ENCODE results near the gene BNIP3.
"Not testable (repeated sequence)": the region's sequence is repeated elsewhere in the genome, so short reads cannot be mapped to it uniquely, and the experiment has no call there.

The BNIP3 gene

GRCh38 chr10:131998845-131999681, 17.3 kb upstream of the BNIP3 start:
- H3K9me3 ChIP-seq (replicated peaks; ENCODE audit: low read length): no peaks in the 10 kb centered on the region
- H3K4me3 ChIP-seq (ENCODE audit: low read length): no peak overlapping the region
- no peaks in the 10 kb centered on the region for H3K36me3 ChIP-seq (ENCODE audit: insufficient read depth, low read length)
- peaks cover 12% of the 10 kb centered on the region for H3K27me3 ChIP-seq (ENCODE audit: control insufficient read depth, insufficient read depth, low read length)
- H3K4me1 ChIP-seq (ENCODE audit: control insufficient read depth, insufficient read depth, low read length): peaks cover 24% of the 10 kb centered on the region
- H3K4me2 ChIP-seq (ENCODE audit: low read length): no peak overlapping the region
- H3K9ac ChIP-seq (ENCODE audit: low read depth, low read length): no peak overlapping the region

- Histone ChIP-seq H3K4me3 (ENCODE audit: low read length) (no peak overlapping the region), H3K4me2 (ENCODE audit: low read length) (peak overlapping the region; percentile 48)
Measured at GRCh38 chr10:131998050-131998844, 16.5 kb upstream of the BNIP3 start.

GRCh38 chr10:131997366-131998049, 15.8 kb upstream of the BNIP3 start:
- peak overlapping the region; percentile 0 for H3K9ac ChIP-seq (ENCODE audit: low read depth, low read length)
- H3K4me2 ChIP-seq (ENCODE audit: low read length): peak overlapping the region; percentile 48
- H3K4me3 ChIP-seq (ENCODE audit: low read length): peak overlapping the region; percentile 20
- peaks cover 24% of the 10 kb centered on the region for H3K4me1 ChIP-seq (ENCODE audit: control insufficient read depth, insufficient read depth, low read length)
- H3K27me3 ChIP-seq (ENCODE audit: control insufficient read depth, insufficient read depth, low read length): peaks cover 22% of the 10 kb centered on the region
- no peaks in the 10 kb centered on the region for H3K9me3 ChIP-seq (replicated peaks; ENCODE audit: low read length)
- no peaks in the 10 kb centered on the region for H3K36me3 ChIP-seq (ENCODE audit: insufficient read depth, low read length)

More at GRCh38 chr10:131998050-131998844, 16.5 kb upstream of the BNIP3 start:
- H3K27me3 ChIP-seq (ENCODE audit: control insufficient read depth, insufficient read depth, low read length): peaks cover 18% of the 10 kb centered on the region
- no peaks in the 10 kb centered on the region for H3K9me3 ChIP-seq (replicated peaks; ENCODE audit: low read length)
- peaks cover 24% of the 10 kb centered on the region for H3K4me1 ChIP-seq (ENCODE audit: control insufficient read depth, insufficient read depth, low read length)
- H3K9ac ChIP-seq (ENCODE audit: low read depth, low read length): peak overlapping the region; percentile 0
- H3K36me3 ChIP-seq (ENCODE audit: insufficient read depth, low read length): no peaks in the 10 kb centered on the region

GRCh38 chr10:131996466-131997365, 15.0 kb upstream of the BNIP3 start:
- H3K9me3 ChIP-seq (replicated peaks; ENCODE audit: low read length): no peaks in the 10 kb centered on the region
- H3K4me1 ChIP-seq (ENCODE audit: control insufficient read depth, insufficient read depth, low read length): peaks cover 24% of the 10 kb centered on the region
- no peak overlapping the region for H3K9ac ChIP-seq (ENCODE audit: low read depth, low read length)
- peaks cover 20% of the 10 kb centered on the region for H3K27me3 ChIP-seq (ENCODE audit: control insufficient read depth, insufficient read depth, low read length)
- H3K4me2 ChIP-seq (ENCODE audit: low read length): peak overlapping the region; percentile 55
- no peaks in the 10 kb centered on the region for H3K36me3 ChIP-seq (ENCODE audit: insufficient read depth, low read length)
- H3K4me3 ChIP-seq (ENCODE audit: low read length): no peak overlapping the region

- Histone ChIP-seq H3K4me1 (ENCODE audit: control insufficient read depth, insufficient read depth, low read length) (peaks cover 24% of the 10 kb centered on the region), H3K4me3 (ENCODE audit: low read length) (no peak overlapping the region), H3K27me3 (ENCODE audit: control insufficient read depth, insufficient read depth, low read length) (peaks cover 16% of the 10 kb centered on the region), H3K4me2 (ENCODE audit: low read length) (no peak overlapping the region), H3K9ac (ENCODE audit: low read depth, low read length) (no peak overlapping the region), H3K36me3 (ENCODE audit: insufficient read depth, low read length) (no peaks in the 10 kb centered on the region), H3K9me3 (replicated peaks; ENCODE audit: low read length) (no peaks in the 10 kb centered on the region)
Measured at GRCh38 chr10:131994435-131994834, 12.7 kb upstream of the BNIP3 start.

- Histone ChIP-seq H3K9ac (ENCODE audit: low read depth, low read length) (no peak overlapping the region), H3K4me2 (ENCODE audit: low read length) (no peak overlapping the region), H3K27me3 (ENCODE audit: control insufficient read depth, insufficient read depth, low read length) (peaks cover 16% of the 10 kb centered on the region), H3K4me3 (ENCODE audit: low read length) (no peak overlapping the region), H3K4me1 (ENCODE audit: control insufficient read depth, insufficient read depth, low read length) (peaks cover 21% of the 10 kb centered on the region), H3K36me3 (ENCODE audit: insufficient read depth, low read length) (no peaks in the 10 kb centered on the region), H3K9me3 (replicated peaks; ENCODE audit: low read length) (no peaks in the 10 kb centered on the region)
Measured at GRCh38 chr10:131993275-131993674, 11.6 kb upstream of the BNIP3 start.

- Histone ChIP-seq H3K9ac (ENCODE audit: low read depth, low read length) (no peak overlapping the region), H3K4me3 (ENCODE audit: low read length) (no peak overlapping the region), H3K4me2 (ENCODE audit: low read length) (no peak overlapping the region), H3K9me3 (replicated peaks; ENCODE audit: low read length) (no peaks in the 10 kb centered on the region), H3K4me1 (ENCODE audit: control insufficient read depth, insufficient read depth, low read length) (peaks cover 6% of the 10 kb centered on the region), H3K27me3 (ENCODE audit: control insufficient read depth, insufficient read depth, low read length) (peaks cover 16% of the 10 kb centered on the region), H3K36me3 (ENCODE audit: insufficient read depth, low read length) (no peaks in the 10 kb centered on the region)
Measured at GRCh38 chr10:131991726-131992125, 10.0 kb upstream of the BNIP3 start.

- not testable (repeated sequence) for H3K9me3 ChIP-seq (replicated peaks; ENCODE audit: low read length); H3K9ac ChIP-seq (ENCODE audit: low read depth, low read length); H3K4me3 ChIP-seq (ENCODE audit: low read length); H3K4me2 ChIP-seq (ENCODE audit: low read length); H3K36me3 ChIP-seq (ENCODE audit: insufficient read depth, low read length); H3K27me3 ChIP-seq (ENCODE audit: control insufficient read depth, insufficient read depth, low read length)
- peaks cover 12% of the 10 kb centered on the region for H3K4me1 ChIP-seq (ENCODE audit: control insufficient read depth, insufficient read depth, low read length)
Measured at GRCh38 chr10:131987786-131988185, 6.1 kb upstream of the BNIP3 start.

GRCh38 chr10:131987301-131987700, 5.6 kb upstream of the BNIP3 start:
- H3K9me3 ChIP-seq (replicated peaks; ENCODE audit: low read length); H3K4me2 ChIP-seq (ENCODE audit: low read length); H3K9ac ChIP-seq (ENCODE audit: low read depth, low read length); H3K27me3 ChIP-seq (ENCODE audit: control insufficient read depth, insufficient read depth, low read length); H3K4me3 ChIP-seq (ENCODE audit: low read length); H3K36me3 ChIP-seq (ENCODE audit: insufficient read depth, low read length): not testable (repeated sequence)
- peaks cover 17% of the 10 kb centered on the region for H3K4me1 ChIP-seq (ENCODE audit: control insufficient read depth, insufficient read depth, low read length)

GRCh38 chr10:131986851-131987250, 5.1 kb upstream of the BNIP3 start:
- H3K36me3 ChIP-seq (ENCODE audit: insufficient read depth, low read length): not testable (repeated sequence)

More at GRCh38 chr10:131986851-131987250, 5.1 kb upstream of the BNIP3 start:
- H3K4me1 ChIP-seq (ENCODE audit: control insufficient read depth, insufficient read depth, low read length): peaks cover 17% of the 10 kb centered on the region
- not testable (repeated sequence) for H3K9me3 ChIP-seq (replicated peaks; ENCODE audit: low read length); H3K9ac ChIP-seq (ENCODE audit: low read depth, low read length); H3K4me2 ChIP-seq (ENCODE audit: low read length); H3K4me3 ChIP-seq (ENCODE audit: low read length); H3K27me3 ChIP-seq (ENCODE audit: control insufficient read depth, insufficient read depth, low read length)
